ENCODE measurements around the gene CNKSR1. TPM values are rescaled to one million over a fixed set of nuclear protein-coding genes. Genes with fewer than 3 reads are reported as not detected.

The CNKSR1 gene
- total and polyA plus RNA-seq, 2 of the 8 experiments (the other 6 are each of a cell fraction or from before 2014, with no cell fraction given) = 13.9 to 14.5 TPM

DNA sequence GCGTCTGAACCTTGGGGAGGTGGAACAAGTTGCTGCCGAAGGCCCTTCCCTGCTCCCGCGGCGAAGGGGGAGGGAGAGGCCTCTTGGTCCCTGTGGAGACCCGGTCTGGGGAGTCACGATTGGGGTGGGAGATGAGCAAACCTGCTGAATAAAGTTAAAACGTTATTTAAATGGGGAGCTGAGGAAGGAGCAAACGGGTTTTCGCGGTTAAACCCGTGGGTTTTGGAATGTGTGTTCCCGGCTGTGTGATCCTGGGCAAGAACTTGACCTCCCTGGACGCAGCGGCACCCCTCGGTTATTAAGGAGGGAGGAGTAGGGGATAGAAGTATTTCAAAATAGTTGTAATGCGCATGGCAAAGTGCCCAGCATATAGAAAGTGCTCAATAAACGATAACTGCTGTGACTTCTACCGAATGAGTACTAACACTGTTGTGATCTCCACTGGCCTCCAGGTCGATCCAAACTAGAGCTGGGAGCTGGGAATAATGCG lies 15.0 kb upstream of the CNKSR1 start:
- ChIA-PET POLR2A (ENCODE audit: partially characterized antibody) (interaction anchor here (1.2 kb wide), 1 partner anchor 14 kb away, joined by 3 read pairs; no protein-coding TSS in a partner anchor), CTCF (ENCODE audit: partially characterized antibody) (interaction anchor here (0.8 to 4.0 kb wide), 12 partner anchors 9 to 132 kb away, joined by 3 to 18 read pairs (median 4); partner anchors contain the start of gene CEP85)
- Histone ChIP-seq H3K14ac (ENCODE audit: insufficient read length) (no peak overlapping the region), H2BK20ac (ENCODE audit: low read length) (no peak overlapping the region), H3K27me3 (replicated peaks in 1 of 4; ENCODE audit: control insufficient read depth in 3 of 4, extremely low read depth in 1 of 4, insufficient read depth in 3 of 4, low read length in 3 of 4) (peaks cover 35 to 73% (median 67%) of the 10 kb centered on the region in 4 experiments), H2BK120ac (replicated peaks; ENCODE audit: low read depth, low read length) (no peak overlapping the region), H3K23me2 (ENCODE audit: low read depth, low read length) (peaks cover 8% of the 10 kb centered on the region; the same call in 1 of the 2 replicates), H3K4me1 (replicated peaks in 1 of 4; ENCODE audit: control insufficient read depth in 3 of 4, insufficient read depth in 4 of 4, low read length in 3 of 4) (peaks cover 9 to 45% (median 20%) of the 10 kb centered on the region in 4 experiments), H4K8ac (ENCODE audit: extremely low read depth, insufficient read depth, low read length) (no peak overlapping the region; the same call in 1 of the 2 replicates), H2BK12ac (ENCODE audit: low read depth, low read length) (no peak overlapping the region), H2AFZ (ENCODE audit: low read length) (no peak overlapping the region; the same call in 1 of the 2 replicates), H3K56ac (replicated peaks; ENCODE audit: insufficient read length, low read depth, low read length) (no peak overlapping the region), H2BK15ac (ENCODE audit: low read length) (no peak overlapping the region), H2AK5ac (ENCODE audit: low read depth, low read length) (no peak overlapping the region), H2BK5ac (ENCODE audit: low read depth, low read length) (no peak overlapping the region), H3K4me3 (ENCODE audit: extremely low read depth in 1 of 4, insufficient read depth in 2 of 4, low read depth in 3 of 4, low read length in 4 of 4) (peak overlapping the region; percentile 3 to 66 (median 46)), H4K91ac (replicated peaks; ENCODE audit: insufficient read length, low read length) (no peak overlapping the region), H4K5ac (ENCODE audit: insufficient read length, low read depth, low read length) (no peak overlapping the region), H3K36me3 (ENCODE audit: control insufficient read depth in 2 of 4, insufficient read depth in 4 of 4, low read length in 3 of 4) (no peaks in the 10 kb centered on the region), H3K4me2 (ENCODE audit: insufficient read depth in 1 of 2, low read depth in 2 of 2, low read length in 2 of 2) (peak overlapping the region; percentile 44 to 95), H3K27ac (ENCODE audit: low read depth, low read length) (no peak overlapping the region), H3K23ac (ENCODE audit: insufficient read length) (no peak overlapping the region), H3K9ac (replicated peaks in 1 of 4; ENCODE audit: extremely low read depth in 1 of 4, low read depth in 3 of 4, low read length in 3 of 4) (no peak overlapping the region), H3K18ac (ENCODE audit: extremely low read depth, low read length) (peak overlapping the region; percentile 60; the same call in 1 of the 2 replicates), H4K20me1 (replicated peaks in 1 of 2; ENCODE audit: control insufficient read depth in 1 of 2, insufficient read depth in 2 of 2, low read length in 2 of 2) (peaks cover 3 to 5% of the 10 kb centered on the region in 2 experiments), H3K9me3 (ENCODE audit: insufficient read depth in 2 of 2, low read depth in 1 of 2, low read length in 1 of 2) (no peaks in the 10 kb centered on the region), H3K79me2 (ENCODE audit: control insufficient read depth in 1 of 2, insufficient read depth in 2 of 2, low read length in 2 of 2) (no peaks in the 10 kb centered on the region), H3K79me1 (ENCODE audit: low read depth, low read length) (no peaks in the 10 kb centered on the region), H3K4ac (replicated peaks; ENCODE audit: insufficient read length, low read depth, low read length) (no peak overlapping the region)
- FAIRE-seq (no peak), DNase-seq (ENCODE audit: low read depth in 1 of 2, low spot score in 2 of 2) (peak in 1 of 2 experiments; percentile 66)
- TF ChIP-seq, protein P1, sequence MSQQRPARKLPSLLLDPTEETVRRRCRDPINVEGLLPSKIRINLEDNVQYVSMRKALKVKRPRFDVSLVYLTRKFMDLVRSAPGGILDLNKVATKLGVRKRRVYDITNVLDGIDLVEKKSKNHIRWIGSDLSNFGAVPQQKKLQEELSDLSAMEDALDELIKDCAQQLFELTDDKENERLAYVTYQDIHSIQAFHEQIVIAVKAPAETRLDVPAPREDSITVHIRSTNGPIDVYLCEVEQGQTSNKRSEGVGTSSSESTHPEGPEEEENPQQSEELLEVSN (IDR thresholded peaks at IDR 0.05) = no peak
- TF ChIP-seq SUZ12 (IDR thresholded peaks at IDR 0.05; ENCODE audit: low read length) (peak; percentile 56), GABPA (IDR thresholded peaks at IDR 0.05; ENCODE audit: borderline replicate concordance, insufficient read depth, low read length) (no peak), HDAC2 (IDR thresholded peaks at IDR 0.05; ENCODE audit: borderline replicate concordance in 1 of 2, low read depth in 2 of 2, low read length in 2 of 2) (no peak), SIX5 (IDR thresholded peaks at IDR 0.05; ENCODE audit: low read depth, low read length) (no peak), EP300 (IDR thresholded peaks at IDR 0.05; ENCODE audit: borderline replicate concordance in 1 of 2, low read depth in 2 of 2, low read length in 2 of 2) (no peak), CBX8 (IDR thresholded peaks at IDR 0.05; ENCODE audit: borderline replicate concordance, low read depth, low read length) (no peak), HDAC6 (IDR thresholded peaks at IDR 0.05; ENCODE audit: low read depth, low read length) (no peak), RNF2 (IDR thresholded peaks at IDR 0.05; ENCODE audit: borderline replicate concordance, low read depth, low read length, missing control alignments, poor library complexity, severe bottlenecking) (peak; percentile 30), SP2 (IDR thresholded peaks at IDR 0.05; ENCODE audit: low read length) (no peak), SAP30 (IDR thresholded peaks at IDR 0.05; ENCODE audit: insufficient read depth, insufficient replicate concordance, low read length) (no peak)
- WGBS, 2 experiments (ENCODE audit: extremely low coverage in 1 of 2, insufficient coverage in 1 of 2, insufficient read length in 1 of 2, insufficient replicate concordance in 2 of 2, low coverage in 1 of 2, low lambda C conversion rate in 2 of 2, missing lambda C conversion rate in 1 of 2) = 22% methylated on average over 20 of the region's 21 CpGs; no CpG with 5 or more reads in 1 of the 2 experiments
